Endothelial cell of umbilical vein (primary cell): ENCODE measurements around the gene IMPA2. TPM values are rescaled to one million over a fixed set of nuclear protein-coding genes. Genes with fewer than 3 reads are reported as not detected.

Experiments
- BruUV-seq: library from RNA; stranded (reverse); fragments of 400-500 nt; replicated peaks from 2 replicates; lab custom pipeline; 2021; lab: Mats Ljungman, UMichigan
- CTCF ChIA-PET: fragments of 300-600, 350-600 bp; sonication (Branson Sonifier 250); formaldehyde crosslinking; loops from one replicate; lab custom pipeline; 2021; ENCODE audit warnings: antibody characterized with exemption, inconsistent platforms; lab: Charles Lee
- POLR2A ChIA-PET: fragments of 300-600, 350-600 bp; sonication (Branson Sonifier 250); formaldehyde crosslinking; loops from one replicate; lab custom pipeline; 2021; ENCODE audit warnings: antibody characterized with exemption, inconsistent platforms; lab: Charles Lee
- DNase-seq: peaks from one replicate; pipeline ENCODE4 v3.0.0-alpha.2; 2011; ENCODE audit warnings: low read depth, low spot score
- FAIRE-seq: peaks from 2 replicates; lab custom pipeline; 2011; peaks lifted over from hg19 to GRCh38; lab: Jason Lieb, UNC
- H2AFZ ChIP-seq: 2 replicates; pipeline ENCODE4 v1.6.0; 2012; ENCODE audit warnings: low read depth, low read length, control low read depth, inconsistent platforms
- H3K27ac ChIP-seq: 2 replicates; pipeline ENCODE4 v1.5.1; 2011; ENCODE audit warnings: low read depth, mild to moderate bottlenecking, control low read depth, low read length, moderate library complexity; ENCODE audit not compliant: insufficient read depth
- H3K27me3 ChIP-seq, 2 experiments: 2 replicates each; pipeline versions ENCODE4 v1.6.0 to v1.6.1; 2011; ENCODE audit warnings: low read length in 2 of 2, mixed read lengths in 1 of 2; ENCODE audit not compliant: control insufficient read depth in 2 of 2, insufficient read depth in 2 of 2
- H3K36me3 ChIP-seq, 2 experiments: 2 replicates in 1 of 2; 3 replicates in 1 of 2; pipeline ENCODE4 v1.5.1; 2011; ENCODE audit warnings: low read length in 2 of 2, mild to moderate bottlenecking in 1 of 2, moderate library complexity in 1 of 2; ENCODE audit not compliant: control insufficient read depth in 2 of 2, insufficient read depth in 2 of 2; ENCODE audit errors: extremely low read depth in 1 of 2
- H3K4me1 ChIP-seq: 3 replicates; pipeline ENCODE4 v1.5.1; 2011; ENCODE audit warnings: mild to moderate bottlenecking, low read length; ENCODE audit not compliant: control insufficient read depth, insufficient read depth; ENCODE audit errors: extremely low read depth
- H3K4me2 ChIP-seq: 2 replicates; pipeline ENCODE4 v1.6.1; 2011; ENCODE audit warnings: low read length, control low read depth, mixed read lengths; ENCODE audit not compliant: insufficient read depth
- H3K4me3 ChIP-seq, 3 experiments: fragments of 200-600 bp in 1 of 3; sonication (generic), shearing (Covaris generic) in 1 of 3; replicated peaks in 1 of 3; 2 replicates each; pipeline ENCODE4 v1.5.1; 2011 to 2016; ENCODE audit warnings: control low read depth in 3 of 3, low read length in 3 of 3, mild to moderate bottlenecking in 2 of 3, inconsistent platforms in 1 of 3, low read depth in 1 of 3, moderate library complexity in 1 of 3; ENCODE audit not compliant: insufficient read depth in 1 of 3
- H3K79me2 ChIP-seq: 2 replicates; pipeline ENCODE4 v1.6.0; 2012; ENCODE audit warnings: low read length, inconsistent platforms; ENCODE audit not compliant: control insufficient read depth, insufficient read depth
- H3K9ac ChIP-seq: replicated peaks from 2 replicates; pipeline ENCODE3; 2011; ENCODE audit warnings: low read length, control low read depth; ENCODE audit not compliant: insufficient read depth; ENCODE audit errors: extremely low read depth
- H3K9me1 ChIP-seq: replicated peaks from 3 replicates; pipeline ENCODE4 v1.6.0; 2011; ENCODE audit warnings: mild to moderate bottlenecking, low read length; ENCODE audit not compliant: control insufficient read depth, insufficient read depth; ENCODE audit errors: extremely low read depth
- H3K9me3 ChIP-seq: replicated peaks from 2 replicates; pipeline ENCODE4 v1.5.1; 2012; ENCODE audit warnings: low read length, inconsistent platforms; ENCODE audit not compliant: control insufficient read depth, insufficient read depth
- H4K20me1 ChIP-seq: replicated peaks from 2 replicates; pipeline ENCODE3; 2011; ENCODE audit warnings: mild to moderate bottlenecking, low read length; ENCODE audit not compliant: control insufficient read depth, insufficient read depth; ENCODE audit errors: extremely low read depth
- FOS ChIP-seq: IDR thresholded peaks from 2 replicates; pipeline ENCODE4 v1.6.1; 2011; ENCODE audit warnings: mild to moderate bottlenecking, low read length, moderate library complexity, borderline replicate concordance; ENCODE audit not compliant: insufficient read depth
- GATA2 ChIP-seq: IDR thresholded peaks from 2 replicates; pipeline ENCODE4 v1.7.0; 2011; ENCODE audit warnings: low read depth, mild to moderate bottlenecking, moderate library complexity, mixed read lengths, low read length; ENCODE audit not compliant: insufficient read length, insufficient read depth
- JUN ChIP-seq: IDR thresholded peaks from 2 replicates; pipeline ENCODE4 v1.6.1; 2011; ENCODE audit warnings: borderline replicate concordance, low read depth; ENCODE audit not compliant: insufficient read length, insufficient read depth
- POLR2A ChIP-seq: IDR thresholded peaks from 2 replicates; pipeline ENCODE4 v1.6.1; 2012; ENCODE audit warnings: low read depth, mild to moderate bottlenecking, control low read depth, low read length
- POLR2AphosphoS5 ChIP-seq: IDR thresholded peaks from 2 replicates; pipeline ENCODE4 v1.6.1; 2012; ENCODE audit warnings: low read depth, mild to moderate bottlenecking, control low read depth, low read length, moderate library complexity; ENCODE audit not compliant: insufficient read depth
- dilution Hi-C: fragments of 300-500 bp; cut with MboI; formaldehyde crosslinking; loops from one replicate; pipeline ENCODE4 v1.15.0; 2019; ENCODE audit warnings: low sequenced_read_pairs; ENCODE audit not compliant: extremely low pct_ligation_motif_present
- intact Hi-C: fragments of 100-400 bp; cut with micrococcal nuclease; formaldehyde crosslinking; loops from one replicate; pipeline ENCODE4 v1.10.0; 2022
- polyA plus RNA-seq, 4 experiments: library from polyadenylated mRNA; depleted of rRNA in 3 of 4; stranded (reverse) in 3 of 4; unstranded in 1 of 4; fragments of >200 nt; gene quantifications; 2 replicates each; pipeline versions ENCODE4 v1.2.1 to v1.2.3, GENCODE V29; 2011 to 2012; ENCODE audit warnings: missing spikeins in 1 of 4
- small RNA-seq: library from RNA; depleted of rRNA; stranded (forward); fragments of <200 nt; gene quantifications from one replicate; pipeline ENCODE3, GENCODE V24; 2012; ENCODE audit warnings: low replicate concordance, low read depth; ENCODE audit not compliant: insufficient read depth, insufficient read length
- total RNA-seq: library from RNA; stranded (reverse); gene quantifications from 2 replicates; pipeline ENCODE4 v1.2.3, GENCODE V29; 2021
- TF ChIP-seq, protein P1 (sequence below): IDR thresholded peaks from 2 replicates; pipeline ENCODE4 v1.6.1; 2011; ENCODE audit not compliant: insufficient read depth, insufficient read length

Gene IMPA2
- total and polyA plus RNA-seq, 2 donors (not counting 3 experiments of a cell fraction or from before 2014, with no cell fraction given) = 6.1 to 8.0 TPM

DNA sequence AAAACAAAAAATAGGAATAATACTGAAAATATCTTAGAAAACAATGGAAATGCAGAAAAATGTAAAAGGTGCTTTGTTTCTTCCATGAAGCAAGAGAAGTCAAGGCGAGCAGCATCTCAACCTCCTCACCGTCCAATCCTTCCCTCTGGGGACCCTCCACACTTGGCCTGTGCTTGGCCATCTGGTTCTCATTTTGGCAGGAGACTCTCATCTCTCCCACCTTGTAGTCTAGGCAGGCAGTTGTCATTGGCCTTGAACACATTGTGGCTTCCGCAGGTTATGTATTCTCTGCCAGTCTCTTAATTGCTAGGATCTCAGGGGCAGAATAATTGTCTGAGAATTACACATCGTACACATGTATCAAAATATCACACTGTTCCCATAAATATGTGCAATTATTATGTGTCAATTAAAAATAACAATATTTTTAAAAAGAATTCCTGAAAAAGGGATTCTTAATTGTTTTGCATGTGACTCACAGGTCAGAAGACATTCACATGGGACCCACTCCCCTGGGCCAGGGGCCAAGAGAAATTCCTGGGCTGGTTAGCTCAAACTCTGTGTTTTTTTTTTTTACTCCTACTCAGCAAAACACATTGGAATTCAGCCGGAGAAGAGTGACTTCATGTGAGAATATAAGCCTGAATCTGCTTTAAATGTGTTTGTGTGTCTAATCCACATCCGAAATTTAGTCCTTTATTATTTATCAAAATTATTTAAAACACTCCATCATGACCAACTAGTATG lies 98.4 kb downstream of the IMPA2 start:
- Histone ChIP-seq H3K9ac (no peak overlapping the region), H3K9me3 (no peaks in the 10 kb centered on the region), H2AFZ (no peak overlapping the region), H3K9me1 (no peaks in the 10 kb centered on the region), H3K79me2 (no peaks in the 10 kb centered on the region), H3K36me3 (no peaks in the 10 kb centered on the region), H3K4me1 (peaks cover 11% of the 10 kb centered on the region), H3K4me3 (no peak overlapping the region), H3K27ac (peak overlapping the region; percentile 55), H3K27me3 (no peaks in the 10 kb centered on the region), H4K20me1 (no peaks in the 10 kb centered on the region), H3K4me2 (peak overlapping the region; percentile 22)
- no TSS peak for BruUV-seq
- dilution Hi-C loops (no loop called here), intact Hi-C loops (no loop called here)
- ChIA-PET CTCF (interaction anchor here (0.7 kb wide), 2 partner anchors 84 to 157 kb away, joined by 5 to 6 read pairs; no protein-coding TSS in a partner anchor), POLR2A (interaction anchor here (0.8 kb wide), 1 partner anchor 9 kb away, joined by 3 read pairs; no protein-coding TSS in a partner anchor)
- FAIRE-seq = peak; percentile 82
- peak; percentile 91 for DNase-seq
- TF ChIP-seq POLR2AphosphoS5 (no peak), FOS (peak; percentile 41), POLR2A (no peak), JUN (peak; percentile 11), GATA2 (no peak)
- TF ChIP-seq, protein P1, sequence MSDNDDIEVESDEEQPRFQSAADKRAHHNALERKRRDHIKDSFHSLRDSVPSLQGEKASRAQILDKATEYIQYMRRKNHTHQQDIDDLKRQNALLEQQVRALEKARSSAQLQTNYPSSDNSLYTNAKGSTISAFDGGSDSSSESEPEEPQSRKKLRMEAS = no peak

Small RNAs within 50 kb of the gene (small RNA-seq; reads per million reads assigned to genes)
- gene AP001542.1 = not detected

Other genes with a start within 250 kb of the IMPA2 start
- 27.0 and 27.2 TPM in 2 replicates for gene CHMP1B, start 130.1 kb upstream of the IMPA2 start, total RNA-seq
- gene CHMP1B, start 130.1 kb upstream of the IMPA2 start, polyA plus RNA-seq = 17.4 and 24.0 TPM in 2 replicates
- 28.8 and 30.6 TPM in 2 replicates for gene MPPE1, start 73.2 kb upstream of the IMPA2 start, total RNA-seq
- gene MPPE1, start 73.2 kb upstream of the IMPA2 start, polyA plus RNA-seq = 13.4 and 15.2 TPM in 2 replicates
- gene ANKRD62, start 112.3 kb downstream of the IMPA2 start, total RNA-seq = not detected in 2 replicates
- not detected in 2 replicates for gene ANKRD62, start 112.3 kb downstream of the IMPA2 start, polyA plus RNA-seq